Liver (tissue), 9 donors: ENCODE results near the gene L1TD1. TPM values are rescaled to one million over a fixed set of nuclear protein-coding genes. Genes with fewer than 3 reads are reported as not detected.

ENCODE experiments used
- DNase-seq: peaks from one replicate; pipeline ENCODE4 v3.0.0-alpha.2; 2017; ENCODE audit warnings: low spot score
- H3K27ac ChIP-seq, 2 donors: one replicate each; pipeline ENCODE4 v1.7.0; 2013; ENCODE audit warnings: inconsistent platforms in 2 of 2, low read length in 2 of 2, control low read depth in 1 of 2, low read depth in 1 of 2, mild to moderate bottlenecking in 1 of 2
- H3K27me3 ChIP-seq, 4 donors: one replicate each; pipeline versions ENCODE4 v1.6.1 to v1.7.0; 2013; ENCODE audit warnings: low read length in 3 of 4, inconsistent platforms in 1 of 4, mild to moderate bottlenecking in 1 of 4, moderate library complexity in 1 of 4; ENCODE audit not compliant: control insufficient read depth in 4 of 4, insufficient read depth in 4 of 4
- H3K36me3 ChIP-seq, 4 donors: one replicate each; pipeline versions ENCODE4 v1.6.1 to v1.7.0; 2013; ENCODE audit warnings: low read length in 3 of 4, mild to moderate bottlenecking in 3 of 4, low read depth in 1 of 4, moderate library complexity in 1 of 4; ENCODE audit not compliant: control insufficient read depth in 4 of 4, insufficient read depth in 3 of 4
- H3K4me1 ChIP-seq, 4 donors: one replicate each; pipeline versions ENCODE4 v1.6.1 to v1.7.0; 2013; ENCODE audit warnings: low read length in 3 of 4, mild to moderate bottlenecking in 3 of 4, moderate library complexity in 1 of 4; ENCODE audit not compliant: control insufficient read depth in 4 of 4, insufficient read depth in 4 of 4
- H3K4me3 ChIP-seq, 3 donors: one replicate each; pipeline versions ENCODE4 v1.6.1 to v1.7.0; 2013; ENCODE audit warnings: low read length in 3 of 3, control low read depth in 1 of 3, low read depth in 1 of 3, mild to moderate bottlenecking in 1 of 3
- H3K9ac ChIP-seq, 2 donors: one replicate each; pipeline ENCODE4 v1.7.0; 2013; ENCODE audit warnings: low read length in 2 of 2, mild to moderate bottlenecking in 2 of 2, moderate library complexity in 2 of 2, control low read depth in 1 of 2, low read depth in 1 of 2
- H3K9me3 ChIP-seq, 4 donors: one replicate each; pipeline versions ENCODE4 v1.6.1 to v1.7.0; 2013; ENCODE audit warnings: low read length in 3 of 4; ENCODE audit not compliant: control insufficient read depth in 4 of 4
- EGR1 ChIP-seq, 2 donors: IDR thresholded peaks; 2 replicates each; pipeline ENCODE4 v1.6.1; 2016 to 2018; ENCODE audit warnings: antibody characterized with exemption in 2 of 2, low read depth in 2 of 2
- FOXA2 ChIP-seq: IDR thresholded peaks from 2 replicates; pipeline ENCODE4 v1.6.1; 2016; ENCODE audit warnings: antibody characterized with exemption
- GABPA ChIP-seq, 2 donors: IDR thresholded peaks in 1 of 2; conservative IDR thresholded peaks in 1 of 2; 2 replicates each; pipeline ENCODE4 v1.6.1; 2016; ENCODE audit warnings: antibody characterized with exemption in 2 of 2, mild to moderate bottlenecking in 1 of 2, moderate library complexity in 1 of 2
- HNF4A ChIP-seq, 2 donors: conservative IDR thresholded peaks; 2 replicates each; pipeline ENCODE4 v1.6.1; 2016; ENCODE audit warnings: antibody characterized with exemption in 2 of 2, mild to moderate bottlenecking in 2 of 2
- HNF4G ChIP-seq: IDR thresholded peaks from 2 replicates; pipeline ENCODE4 v1.6.1; 2016; ENCODE audit warnings: antibody characterized with exemption
- JUND ChIP-seq, 2 donors: IDR thresholded peaks; 2 replicates each; pipeline ENCODE4 v1.6.1; 2016; ENCODE audit warnings: antibody characterized with exemption in 2 of 2
- MAX ChIP-seq: IDR thresholded peaks from 2 replicates; pipeline ENCODE4 v1.6.1; 2016; ENCODE audit warnings: antibody characterized with exemption
- NR2F2 ChIP-seq: IDR thresholded peaks from 2 replicates; pipeline ENCODE4 v1.6.1; 2016; ENCODE audit warnings: antibody characterized with exemption
- REST ChIP-seq: IDR thresholded peaks from 2 replicates; pipeline ENCODE4 v1.6.1; 2016; ENCODE audit warnings: antibody characterized with exemption, mild to moderate bottlenecking
- RXRA ChIP-seq, 2 donors: IDR thresholded peaks; 2 replicates each; pipeline ENCODE4 v1.6.1; 2017 to 2018; ENCODE audit warnings: antibody characterized with exemption in 2 of 2, mild to moderate bottlenecking in 1 of 2
- SP1 ChIP-seq: IDR thresholded peaks from 2 replicates; pipeline ENCODE4 v1.6.1; 2018; ENCODE audit warnings: antibody characterized with exemption, mild to moderate bottlenecking
- TAF1 ChIP-seq: conservative IDR thresholded peaks from 2 replicates; pipeline ENCODE4 v1.6.1; 2016; ENCODE audit warnings: antibody characterized with exemption, mild to moderate bottlenecking
- YY1 ChIP-seq: IDR thresholded peaks from 2 replicates; pipeline ENCODE4 v1.6.1; 2016; ENCODE audit warnings: antibody characterized with exemption, mild to moderate bottlenecking
- ZBTB33 ChIP-seq: IDR thresholded peaks from 2 replicates; pipeline ENCODE4 v1.6.1; 2016; ENCODE audit warnings: antibody characterized with exemption
- WGBS: extraction: QIAGEN DNeasy Blood & Tissue Kit; methylation state at CpG from one replicate; pipeline ENCODE4 v1.1.7; 2013; 5-methylcytosine and 5-hydroxymethylcytosine counted together
- polyA plus RNA-seq, 2 donors: library from polyadenylated mRNA; stranded (reverse) in 1 of 2; unstranded in 1 of 2; fragments of 200-250 nt in 1 of 2; fragments of >200 nt in 1 of 2; fragmentation: Nextera tagmentation in 1 of 2; extraction: Ambion mirVana in 1 of 2; gene quantifications; one replicate each; pipeline versions ENCODE4 v1.2.1 to v1.2.3, GENCODE V29; 2013 to 2015
- total RNA-seq, 2 donors: library from RNA; depleted of rRNA; stranded (reverse); fragments of >200 nt; gene quantifications; one replicate each; pipeline ENCODE4 v1.2.3, GENCODE V29; 2014
- donor health status: healthy.
- donor health status: healthy.
- donor health status: healthy.
- donor health status: healthy.
- donor health status: healthy.

L1TD1 gene
- total and polyA plus RNA-seq, 4 donors: under 0.01 to 0.14 (median 0.01) TPM; not detected in 1

- H3K4me1 ChIP-seq: no peaks in the 10 kb centered on the region
- H3K9me3 ChIP-seq: no peaks in the 10 kb centered on the region
- no peak overlapping the region for H3K27ac ChIP-seq
- H3K9ac ChIP-seq: no peak overlapping the region
- WGBS: 78% methylated on average over 10 of the region's 10 CpGs
- no peaks in the 10 kb centered on the region for H3K27me3 ChIP-seq
- peaks cover 0 to 2% (median 0%) of the 10 kb centered on the region in 4 donors for H3K36me3 ChIP-seq
- TF ChIP-seq HNF4G: no peak
- TF ChIP-seq REST: no peak
- no peak for TF ChIP-seq EGR1 (IDR thresholded peaks at IDR 0.05; ENCODE audit: low read depth in 2 of 2)
- TF ChIP-seq TAF1: no peak
- no peak for TF ChIP-seq YY1
- no peak for TF ChIP-seq SP1
- TF ChIP-seq GABPA (IDR thresholded peaks at IDR 0.05 in 1 of 2, conservative IDR thresholded peaks at IDR 0.05 in 1 of 2): no peak
- TF ChIP-seq HNF4A (conservative IDR thresholded peaks at IDR 0.05): no peak
- no peak for TF ChIP-seq FOXA2
- H3K4me3 ChIP-seq: no peak overlapping the region
- DNase-seq: no peak
Observed at GRCh38 chr1:62250126-62250726, 55.6 kb downstream of the L1TD1 start.

GRCh38 chr1:62259551-62259950, 64.9 kb downstream of the L1TD1 start:
- TF ChIP-seq YY1 (no peak), HNF4A (conservative IDR thresholded peaks at IDR 0.05) (no peak), RXRA (IDR thresholded peaks at IDR 0.05) (no peak), JUND (IDR thresholded peaks at IDR 0.05) (no peak), MAX (no peak), TAF1 (no peak), NR2F2 (no peak), ZBTB33 (no peak)
- no peaks in the 10 kb centered on the region for H3K9me3 ChIP-seq
- H3K9ac ChIP-seq: no peak overlapping the region
- DNase-seq: no peak
- H3K4me1 ChIP-seq: no peaks in the 10 kb centered on the region
- no peak overlapping the region for H3K4me3 ChIP-seq
- H3K27me3 ChIP-seq: no peaks in the 10 kb centered on the region
- peaks cover 0 to 3% (median 0%) of the 10 kb centered on the region in 4 donors for H3K36me3 ChIP-seq
- H3K27ac ChIP-seq: no peak overlapping the region
- WGBS: 97% methylated on average over 4 of the region's 4 CpGs
